Endometrial microvascular endothelial cells (primary cell): ENCODE results near the gene KIF6. TPM values are rescaled to one million over a fixed set of nuclear protein-coding genes. Genes with fewer than 3 reads are reported as not detected.

Source experiments
- in situ Hi-C: cut with HindIII; loops from 2 replicates; pipeline ENCODE4 v1.10.0; 2017; ENCODE audit warnings: low sequenced_read_pairs, low pct_unique_long_range_greater_than_20kb; ENCODE audit errors: inconsistent ontology term
- total RNA-seq: library from RNA; depleted of rRNA; stranded (reverse); fragments of >200 nt; gene quantifications from one replicate; pipeline ENCODE4 v1.2.3, GENCODE V29; 2015; ENCODE audit errors: inconsistent ontology term

Gene KIF6, protein sequence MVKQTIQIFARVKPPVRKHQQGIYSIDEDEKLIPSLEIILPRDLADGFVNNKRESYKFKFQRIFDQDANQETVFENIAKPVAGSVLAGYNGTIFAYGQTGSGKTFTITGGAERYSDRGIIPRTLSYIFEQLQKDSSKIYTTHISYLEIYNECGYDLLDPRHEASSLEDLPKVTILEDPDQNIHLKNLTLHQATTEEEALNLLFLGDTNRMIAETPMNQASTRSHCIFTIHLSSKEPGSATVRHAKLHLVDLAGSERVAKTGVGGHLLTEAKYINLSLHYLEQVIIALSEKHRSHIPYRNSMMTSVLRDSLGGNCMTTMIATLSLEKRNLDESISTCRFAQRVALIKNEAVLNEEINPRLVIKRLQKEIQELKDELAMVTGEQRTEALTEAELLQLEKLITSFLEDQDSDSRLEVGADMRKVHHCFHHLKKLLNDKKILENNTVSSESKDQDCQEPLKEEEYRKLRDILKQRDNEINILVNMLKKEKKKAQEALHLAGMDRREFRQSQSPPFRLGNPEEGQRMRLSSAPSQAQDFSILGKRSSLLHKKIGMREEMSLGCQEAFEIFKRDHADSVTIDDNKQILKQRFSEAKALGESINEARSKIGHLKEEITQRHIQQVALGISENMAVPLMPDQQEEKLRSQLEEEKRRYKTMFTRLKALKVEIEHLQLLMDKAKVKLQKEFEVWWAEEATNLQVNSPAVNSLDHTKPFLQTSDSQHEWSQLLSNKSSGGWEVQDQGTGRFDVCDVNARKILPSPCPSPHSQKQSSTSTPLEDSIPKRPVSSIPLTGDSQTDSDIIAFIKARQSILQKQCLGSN
- total RNA-seq: not detected

DNA sequence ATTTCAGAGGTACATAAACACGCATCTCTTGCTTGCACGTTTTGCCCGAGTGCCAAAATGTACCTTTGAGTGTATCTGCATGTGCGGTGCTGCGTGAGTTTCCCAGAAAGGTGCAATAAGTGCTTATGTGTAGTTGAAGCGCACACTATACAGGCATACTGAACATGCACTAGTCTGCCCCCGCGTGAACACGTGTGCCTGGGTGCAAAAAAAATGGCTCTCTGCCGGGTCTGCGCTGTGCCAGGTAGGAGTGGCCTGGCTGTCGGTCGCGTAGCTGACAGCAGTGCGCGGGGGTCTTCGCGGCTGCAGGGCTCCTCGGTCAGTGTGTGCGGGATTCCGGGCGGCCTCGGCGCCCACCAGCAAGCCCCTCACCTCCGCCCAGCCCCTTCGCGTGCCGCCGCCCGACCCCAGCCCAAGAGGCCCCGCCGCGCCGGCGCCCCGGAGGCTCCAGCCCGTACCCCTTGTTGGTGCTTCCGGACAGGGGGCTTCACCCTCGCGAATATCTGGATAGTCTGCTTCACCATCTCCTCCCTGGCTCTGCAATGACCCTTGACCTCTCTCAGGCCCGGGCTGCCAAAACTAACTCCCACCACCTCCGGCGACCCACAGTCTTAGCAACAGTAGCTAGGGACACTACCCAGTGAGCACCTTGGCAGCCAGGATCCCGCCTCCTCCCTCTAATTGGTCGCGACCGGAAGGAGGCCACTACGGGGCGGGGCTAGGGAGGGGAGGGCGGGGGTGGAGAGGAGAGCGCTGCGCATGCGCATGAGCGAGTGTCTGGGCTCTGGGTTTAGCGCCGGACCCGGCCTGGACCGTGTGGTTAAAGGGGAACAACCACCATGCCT lies at the start of gene KIF6:
KIF6 (minus strand) TSS at position 622 of the 845 bp plus-strand sequence; CDS start at position 524, 98 bp downstream.
- in situ Hi-C loops: no loop called here

DNA sequence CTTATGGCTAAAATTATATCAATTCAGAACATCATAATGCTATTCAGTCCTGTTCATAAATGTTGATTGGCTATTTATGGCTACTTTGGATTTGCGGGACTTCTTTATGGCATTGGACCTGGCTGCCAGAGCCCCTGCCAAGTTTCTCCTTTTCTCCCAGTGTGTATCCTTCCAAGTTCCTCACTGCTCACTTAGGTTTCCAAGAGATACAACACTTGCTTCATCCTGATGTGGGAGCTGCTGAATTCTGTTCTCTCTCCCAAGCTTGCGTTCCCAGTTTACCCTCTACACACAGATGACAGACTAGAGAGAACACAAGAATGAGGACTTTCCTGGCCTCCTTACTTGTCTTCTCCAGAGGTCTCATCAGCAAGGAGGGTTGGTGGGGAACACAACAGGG lies 48.6 kb upstream of the KIF6 start:
- in situ Hi-C loops: no loop called here

DNA sequence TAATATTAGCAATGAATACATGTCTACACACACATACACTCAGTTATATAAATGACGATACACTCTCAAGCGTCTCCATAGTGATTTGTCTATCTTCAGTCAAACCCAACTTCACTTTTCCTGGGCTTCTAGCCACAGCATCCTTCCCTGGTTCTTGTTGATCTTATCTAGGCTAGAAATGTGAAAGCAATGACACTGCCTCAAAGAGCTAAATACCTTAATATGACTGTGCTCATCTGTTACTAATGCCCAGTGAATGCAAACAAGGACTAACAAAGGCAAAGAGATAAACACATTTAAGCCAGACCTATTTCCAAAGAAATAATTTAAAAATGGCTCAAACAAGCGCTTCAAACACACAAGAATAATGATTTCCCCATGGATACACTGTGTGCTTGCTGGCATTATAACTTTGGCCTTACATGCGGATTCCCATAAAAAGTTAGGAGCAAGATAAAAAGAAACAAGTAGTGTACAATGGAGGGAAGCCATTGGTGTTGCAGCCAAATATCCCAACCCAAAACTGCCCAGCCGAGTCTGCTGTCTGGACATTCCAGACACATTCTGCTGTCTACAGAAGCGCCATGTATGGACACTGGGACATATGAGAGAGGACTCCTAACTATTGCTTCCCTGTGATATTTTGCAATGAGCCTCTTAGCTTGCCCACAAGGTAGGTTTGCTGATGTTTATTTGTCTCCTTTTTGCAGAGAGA lies 47.5 kb upstream of the KIF6 start:
- in situ Hi-C loops: no loop called here

DNA sequence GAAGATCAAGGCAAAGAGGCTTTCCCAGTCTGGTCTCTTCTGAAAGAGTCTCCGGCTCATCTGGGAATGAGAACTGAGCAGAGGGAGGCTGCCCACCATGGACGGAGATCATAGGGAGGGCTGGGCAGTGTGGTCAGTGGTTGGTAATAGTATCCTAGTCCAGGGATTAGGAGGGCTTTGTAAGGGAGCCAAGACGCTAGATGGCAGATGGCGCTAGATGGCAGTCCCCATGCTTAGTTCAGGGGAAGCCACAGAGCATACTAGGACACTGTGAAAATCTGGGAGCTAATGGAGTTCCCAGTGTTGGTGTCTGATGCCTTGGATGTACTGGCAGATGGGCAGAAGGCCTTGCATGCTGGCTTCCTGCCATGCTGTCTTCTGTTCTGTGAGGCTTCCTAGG lies 45.2 kb upstream of the KIF6 start:
- in situ Hi-C loops: no loop called here

DNA sequence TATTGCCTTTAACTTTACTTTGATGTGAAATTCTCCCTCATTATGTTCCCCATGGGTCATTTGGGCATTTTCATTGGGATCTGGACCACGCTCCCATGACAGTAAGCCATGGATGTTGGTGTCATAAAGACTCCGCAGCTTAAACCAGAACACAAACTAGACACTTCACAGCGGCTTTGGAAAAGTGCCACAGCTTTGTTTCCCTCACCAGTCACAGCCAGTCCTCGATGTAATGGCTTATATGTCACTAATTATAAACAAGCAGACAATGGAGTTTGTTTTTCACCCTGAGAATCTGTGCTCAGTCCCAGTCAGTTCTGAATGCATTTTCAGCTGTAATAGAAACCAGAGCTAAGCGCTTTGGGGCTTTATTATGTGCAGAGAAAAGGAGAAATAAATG lies 43.8 kb upstream of the KIF6 start:
- in situ Hi-C loops: no loop called here

- in situ Hi-C loops: no loop called here
These were observed 40.4 kb upstream of the KIF6 start for GRCh38 chr6:39765508-39766065.

DNA sequence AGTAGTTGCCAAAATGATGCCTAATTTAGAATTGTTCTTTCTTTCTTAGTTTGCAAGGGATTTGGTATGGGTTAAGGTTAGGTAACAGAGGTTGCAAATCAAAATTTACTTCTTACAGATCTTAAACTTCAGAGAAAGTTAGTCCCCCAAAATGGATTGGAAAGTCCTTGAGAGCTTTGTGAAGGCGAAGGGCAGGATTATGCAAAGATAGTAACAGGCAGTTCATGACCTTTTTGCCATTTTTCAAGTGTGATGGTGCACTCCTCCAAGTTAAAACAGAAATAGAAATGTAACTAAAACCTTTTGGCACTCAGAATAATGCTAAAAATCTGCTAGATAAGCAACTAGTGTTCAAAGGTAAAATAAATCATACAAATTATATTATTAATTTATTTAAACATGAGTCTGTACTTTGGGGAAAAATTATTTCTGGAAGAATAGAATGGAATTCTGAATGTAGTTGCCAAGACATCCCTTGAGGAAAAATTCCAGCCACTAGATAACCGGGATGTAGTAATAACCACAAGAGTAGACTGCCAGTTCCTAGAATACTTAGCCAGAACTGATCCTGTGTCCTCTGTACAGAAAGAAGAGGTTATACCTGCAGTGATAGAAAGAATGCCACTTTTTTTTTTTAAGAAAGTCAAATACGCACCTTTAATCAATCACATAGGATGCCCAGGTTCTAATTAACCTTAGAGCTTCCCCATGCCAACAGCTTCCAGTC lies 35.2 kb upstream of the KIF6 start:
- in situ Hi-C loops: no loop called here

DNA sequence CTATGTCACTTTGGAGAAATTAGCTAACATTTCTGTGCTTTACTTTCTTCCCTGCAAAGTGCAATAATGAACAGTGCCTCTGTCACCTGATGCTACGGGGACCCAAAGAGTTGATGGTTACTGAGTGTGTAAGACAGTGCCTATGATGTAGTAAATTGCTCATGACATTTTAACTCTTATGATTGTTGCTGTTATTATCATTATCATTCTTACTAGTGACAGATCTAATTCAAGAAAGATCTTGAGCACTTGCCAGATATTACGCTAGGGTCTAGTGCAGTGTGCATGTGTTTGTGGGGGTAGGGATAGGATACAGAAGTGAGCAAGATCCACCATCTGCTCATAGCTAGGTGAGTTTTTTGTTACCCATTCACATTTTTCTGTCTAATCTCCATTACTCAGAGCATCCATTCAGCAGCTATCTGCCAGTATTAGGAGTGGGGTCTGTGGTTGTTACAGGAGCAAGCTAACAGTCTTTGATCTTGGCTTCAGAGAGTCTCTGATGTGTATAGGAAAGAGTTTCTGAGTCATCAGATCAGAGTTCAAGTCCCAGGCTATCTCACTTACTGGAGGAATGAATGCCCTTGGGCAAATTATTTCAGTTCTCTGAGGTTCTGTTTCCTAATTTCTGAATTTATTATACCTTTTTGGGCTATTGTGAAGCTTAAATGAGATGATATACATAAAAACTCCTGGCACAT lies 33.8 kb upstream of the KIF6 start:
- in situ Hi-C loops: no loop called here

DNA sequence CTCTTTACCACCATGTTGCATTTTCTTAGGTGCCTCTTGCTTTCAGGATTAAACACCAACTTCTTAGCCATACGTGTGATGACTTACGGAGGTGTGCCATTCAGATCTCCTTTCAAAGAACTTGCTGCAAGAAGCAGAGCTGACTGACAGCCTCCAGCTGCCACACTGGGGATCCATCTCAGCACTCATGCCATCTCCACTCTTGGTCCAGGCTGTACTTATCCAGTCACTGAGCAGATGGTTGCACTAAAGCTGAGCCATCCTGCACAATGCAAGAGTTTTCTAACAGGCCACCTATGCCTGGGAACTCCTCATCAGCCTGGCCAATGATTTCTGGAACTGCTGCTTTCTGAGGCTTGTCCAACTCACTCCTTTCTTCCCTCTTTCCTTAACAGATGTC lies 31.4 kb upstream of the KIF6 start:
- in situ Hi-C loops: no loop called here

GRCh38 chr6:39755231-39755630 lies 30.0 kb upstream of the KIF6 start:
- in situ Hi-C loops: no loop called here

DNA sequence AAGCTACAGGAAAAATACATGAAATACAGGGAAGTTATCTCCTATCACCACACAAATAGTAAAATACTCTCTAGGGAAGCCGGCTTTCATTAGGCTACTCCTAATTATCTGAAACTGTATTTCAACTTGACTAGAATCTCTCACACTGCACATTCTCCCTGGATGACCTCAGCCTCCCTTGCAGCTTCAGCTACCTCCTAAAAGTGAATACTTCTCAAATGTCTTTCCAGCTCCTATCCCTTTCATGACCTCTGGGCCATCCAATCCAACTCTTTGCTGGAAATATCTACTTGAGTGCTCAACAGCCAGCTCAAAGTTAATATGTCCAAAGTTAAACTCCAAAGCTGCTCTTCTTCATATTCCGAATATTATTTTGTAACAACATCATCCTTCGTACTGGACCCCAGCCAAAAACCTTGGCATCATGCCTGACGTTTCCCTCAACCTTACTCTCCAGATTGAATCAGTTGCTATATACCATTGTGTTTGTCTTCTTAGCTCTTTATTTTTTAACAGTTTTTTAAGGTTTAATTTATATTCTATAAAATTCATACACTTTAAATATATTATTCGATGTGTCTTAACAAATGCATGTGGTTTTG lies 29.4 kb upstream of the KIF6 start:
- in situ Hi-C loops: no loop called here

DNA sequence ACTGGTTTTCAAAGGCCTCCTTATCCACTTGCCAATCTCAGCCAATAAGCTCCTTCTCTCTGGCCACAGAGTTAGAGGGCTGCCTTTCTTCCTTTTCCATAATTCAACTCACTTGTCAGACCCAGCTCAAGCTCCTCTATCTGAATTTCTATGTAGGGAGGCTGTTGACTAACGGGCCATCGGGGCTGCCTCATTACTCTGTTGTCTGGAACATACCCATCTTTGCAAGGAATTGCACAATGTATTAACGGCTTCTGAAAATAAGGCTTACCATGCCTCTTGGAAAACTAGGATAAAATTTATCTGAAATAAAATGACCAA lies 28.5 kb upstream of the KIF6 start:
- in situ Hi-C loops: no loop called here

DNA sequence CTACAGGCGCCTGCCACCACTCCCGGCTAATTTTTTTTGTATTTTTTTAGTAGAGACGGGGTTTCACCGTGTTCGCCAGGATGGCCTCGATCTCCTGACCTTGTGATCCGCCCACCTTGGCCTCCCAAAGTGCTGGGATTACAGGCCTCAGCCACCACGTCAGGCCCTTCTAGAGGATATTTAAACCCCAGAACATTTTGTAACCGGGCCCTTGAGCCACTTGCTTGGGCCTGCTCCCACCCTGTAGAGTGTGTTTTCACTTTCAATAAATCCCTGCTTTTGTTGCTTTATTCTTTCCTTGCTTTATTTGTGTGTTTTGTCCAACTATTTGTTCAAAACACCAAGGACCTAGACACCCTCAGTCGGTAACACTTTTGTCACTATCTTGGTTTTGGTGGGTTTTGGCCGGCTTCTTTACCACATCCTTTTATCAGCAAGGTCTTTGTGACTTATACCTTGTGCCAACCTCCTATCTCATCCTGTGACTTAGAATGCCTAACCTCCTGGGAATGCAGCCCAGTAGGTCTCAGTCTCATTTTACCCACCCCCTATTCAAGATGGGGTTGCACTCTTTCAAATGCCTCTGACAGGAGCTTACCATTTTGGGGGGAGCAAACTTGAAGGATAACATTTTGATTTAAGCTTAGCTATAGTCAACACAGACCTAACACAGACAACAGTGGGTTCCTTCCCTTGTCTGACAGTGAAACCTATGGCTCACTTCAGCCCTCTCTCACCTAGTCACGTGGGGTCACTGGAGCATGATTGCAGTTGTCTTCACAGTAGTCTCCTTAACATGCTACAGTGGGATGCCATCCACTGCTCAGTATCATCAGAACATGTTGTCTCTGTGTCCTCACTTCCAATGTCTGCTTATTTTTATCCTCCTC lies 27.9 kb upstream of the KIF6 start:
- in situ Hi-C loops: no loop called here

DNA sequence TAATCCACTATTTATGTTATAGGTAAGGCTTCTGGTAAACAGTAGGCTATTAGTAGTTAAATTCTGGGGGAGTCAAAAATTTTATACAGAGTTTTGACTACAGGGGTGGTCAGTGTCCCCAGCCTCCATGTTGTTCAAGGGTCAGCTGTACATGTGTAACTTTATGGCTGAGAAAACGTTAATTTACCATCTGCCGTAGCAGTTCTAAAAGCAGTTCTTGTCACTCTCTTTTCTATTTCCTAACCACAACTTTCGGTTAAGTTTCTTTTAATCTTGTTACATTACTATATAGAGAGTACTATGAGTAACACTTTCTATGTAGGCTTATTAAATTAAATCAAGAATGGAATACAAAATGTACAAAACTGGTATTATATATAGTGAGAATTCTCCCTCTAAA lies 21.6 kb upstream of the KIF6 start:
- in situ Hi-C loops: no loop called here

DNA sequence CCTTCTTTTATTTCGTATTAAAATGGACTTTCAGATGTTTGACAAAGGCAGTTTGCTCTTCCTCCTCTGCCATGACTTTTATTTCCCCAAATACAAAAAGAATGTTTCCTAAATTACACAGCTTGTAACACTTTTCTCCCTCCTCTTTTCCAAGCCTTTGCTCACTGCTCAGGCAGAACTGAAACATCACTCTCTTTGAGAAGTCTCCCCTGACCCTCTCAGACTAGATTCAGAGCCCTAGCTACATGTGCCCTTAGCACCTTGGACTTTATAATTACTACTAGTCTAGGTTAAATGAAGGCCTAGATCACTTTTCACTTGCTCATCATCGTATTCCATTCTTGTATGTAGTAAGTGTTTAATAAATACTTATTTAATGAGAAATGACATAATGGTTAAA lies 8.5 kb upstream of the KIF6 start:
- in situ Hi-C loops: no loop called here

DNA sequence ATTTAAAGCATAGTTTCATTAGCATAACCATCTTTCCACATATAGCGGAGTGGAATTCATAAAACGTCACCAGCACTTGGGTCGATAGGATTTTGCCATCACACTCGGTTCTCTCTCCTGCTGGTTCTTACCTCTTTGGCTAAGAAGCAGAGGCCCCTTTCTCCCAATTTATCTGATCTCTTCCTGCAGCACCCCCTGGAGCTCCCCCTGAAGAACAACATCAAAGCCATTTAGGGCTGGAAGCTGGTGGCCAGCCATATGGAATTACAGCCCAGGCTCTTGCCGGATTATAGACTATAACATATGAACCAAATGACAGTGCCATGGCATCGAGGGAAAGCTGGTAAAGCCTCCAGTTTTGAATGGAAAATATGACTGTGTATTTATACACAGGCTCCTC lies 6.4 kb upstream of the KIF6 start:
- in situ Hi-C loops: no loop called here
